Neuronal stem cell (in vitro differentiated cells): Measurements from ENCODE around the gene NAP1L4.

Source experiments
- DNase-seq: peaks from one replicate; pipeline ENCODE4 v3.0.0-alpha.2; 2013; ENCODE audit warnings: low spot score
- H2AFZ ChIP-seq: one replicate; pipeline ENCODE4 v1.6.1; 2013; ENCODE audit warnings: mild to moderate bottlenecking, low read length, inconsistent platforms
- H2AK5ac ChIP-seq: 2 replicates; pipeline ENCODE4 v1.6.1; 2013; ENCODE audit warnings: low read depth, mild to moderate bottlenecking, inconsistent platforms, low read length, moderate library complexity, mixed read lengths
- H2BK120ac ChIP-seq: 2 replicates; pipeline ENCODE4 v1.6.1; 2013; ENCODE audit warnings: low read depth, mild to moderate bottlenecking, inconsistent platforms, low read length, moderate library complexity, mixed read lengths
- H2BK12ac ChIP-seq: one replicate; pipeline ENCODE4 v1.6.1; 2013; ENCODE audit warnings: low read length, inconsistent platforms
- H2BK15ac ChIP-seq: 2 replicates; pipeline ENCODE4 v1.6.1; 2013; ENCODE audit warnings: mild to moderate bottlenecking, low read length, inconsistent platforms, mixed read lengths
- H2BK5ac ChIP-seq: one replicate; pipeline ENCODE4 v1.6.1; 2013; ENCODE audit warnings: inconsistent platforms, mild to moderate bottlenecking, low read length, moderate library complexity
- H3K14ac ChIP-seq: one replicate; pipeline ENCODE4 v1.6.1; 2013; ENCODE audit warnings: low read length, inconsistent platforms
- H3K18ac ChIP-seq: 2 replicates; pipeline ENCODE4 v1.6.1; 2013; ENCODE audit warnings: low read length, inconsistent platforms
- H3K23ac ChIP-seq: 2 replicates; pipeline ENCODE4 v1.6.1; 2013; ENCODE audit warnings: low read depth, mild to moderate bottlenecking, mixed read lengths, low read length, inconsistent platforms; ENCODE audit not compliant: poor library complexity
- H3K27ac ChIP-seq: replicated peaks from 3 replicates; pipeline ENCODE4 v1.5.1; 2013; ENCODE audit warnings: low read length, inconsistent platforms
- H3K27me3 ChIP-seq, 3 experiments: 2 replicates each; pipeline ENCODE4 v1.6.1; 2013; ENCODE audit warnings: low read length in 3 of 3, mild to moderate bottlenecking in 2 of 3, inconsistent platforms in 1 of 3, low read depth in 1 of 3, mixed read lengths in 1 of 3, moderate library complexity in 1 of 3; ENCODE audit not compliant: control insufficient read depth in 3 of 3, insufficient read depth in 3 of 3
- H3K36me3 ChIP-seq, 2 donors: replicated peaks in 1 of 2; 2 replicates each; pipeline ENCODE4 v1.6.1; 2013; ENCODE audit warnings: low read length in 2 of 2; ENCODE audit not compliant: control insufficient read depth in 2 of 2, insufficient read depth in 2 of 2
- H3K4ac ChIP-seq: 2 replicates; pipeline ENCODE4 v1.6.1; 2013; ENCODE audit warnings: inconsistent platforms, mild to moderate bottlenecking, low read length, moderate library complexity
- H3K4me1 ChIP-seq, 2 donors: 1 replicate in 1 of 2; 2 replicates in 1 of 2; pipeline ENCODE4 v1.6.1; 2013; ENCODE audit warnings: low read length in 2 of 2, low read depth in 1 of 2; ENCODE audit not compliant: control insufficient read depth in 2 of 2, insufficient read depth in 1 of 2
- H3K4me2 ChIP-seq: one replicate; pipeline ENCODE4 v1.6.1; 2013; ENCODE audit warnings: mild to moderate bottlenecking, low read length, inconsistent platforms; ENCODE audit not compliant: insufficient read depth, poor library complexity, severe bottlenecking
- H3K4me3 ChIP-seq, 2 donors: 2 replicates each; pipeline ENCODE4 v1.5.1; 2013; ENCODE audit warnings: low read length in 2 of 2, mild to moderate bottlenecking in 2 of 2, inconsistent platforms in 1 of 2, moderate library complexity in 1 of 2
- H3K79me1 ChIP-seq: one replicate; pipeline ENCODE4 v1.6.1; 2013; ENCODE audit warnings: low read depth, mild to moderate bottlenecking, inconsistent platforms, low read length, moderate library complexity
- H3K9ac ChIP-seq: one replicate; pipeline ENCODE4 v1.6.1; 2013; ENCODE audit warnings: mild to moderate bottlenecking, low read depth, low read length, inconsistent platforms; ENCODE audit not compliant: poor library complexity
- H3K9me3 ChIP-seq, 2 donors: replicated peaks in 1 of 2; 2 replicates each; pipeline versions ENCODE3 to v1.6.1; 2013; ENCODE audit warnings: low read length in 2 of 2, mild to moderate bottlenecking in 2 of 2, inconsistent platforms in 1 of 2, low read depth in 1 of 2, mixed read lengths in 1 of 2, moderate library complexity in 1 of 2; ENCODE audit not compliant: control insufficient read depth in 2 of 2, insufficient read depth in 1 of 2
- H4K8ac ChIP-seq: one replicate; pipeline ENCODE4 v1.6.1; 2013; ENCODE audit warnings: low read depth, mild to moderate bottlenecking, inconsistent platforms, low read length, moderate library complexity
- H4K91ac ChIP-seq: one replicate; pipeline ENCODE4 v1.6.1; 2013; ENCODE audit warnings: low read length, low read depth, mild to moderate bottlenecking, inconsistent platforms; ENCODE audit not compliant: poor library complexity
- WGBS, 2 donors: extraction: QIAGEN DNeasy Blood & Tissue Kit; methylation state at CpG; one replicate each; pipeline ENCODE4 v1.1.7; 2013; ENCODE audit warnings: missing lambda C conversion rate in 2 of 2, mixed read lengths in 1 of 2; ENCODE audit not compliant: insufficient read length in 2 of 2, insufficient replicate concordance in 1 of 2; ENCODE audit errors: extremely low coverage in 2 of 2; 5-methylcytosine and 5-hydroxymethylcytosine counted together

The NAP1L4 gene

GRCh38 chr11:2975594-2975993 is 16.5 kb downstream of the NAP1L4 start:
- no peak for DNase-seq
- no peak overlapping the region for H3K4me3 ChIP-seq
- WGBS, 2 donors: no CpG with 5 or more reads among the region's 4 CpGs
- no peaks in the 10 kb centered on the region for H3K9me3 ChIP-seq
- H3K79me1 ChIP-seq: no peaks in the 10 kb centered on the region
- no peak overlapping the region for H3K4ac ChIP-seq
- no peak overlapping the region for H2AK5ac ChIP-seq
- H3K4me1 ChIP-seq: no peaks in the 10 kb centered on the region
- no peak overlapping the region for H3K18ac ChIP-seq
- H2BK5ac ChIP-seq: no peak overlapping the region
- H2AFZ ChIP-seq: no peak overlapping the region
- no peak overlapping the region for H2BK12ac ChIP-seq
- no peak overlapping the region for H2BK15ac ChIP-seq
- peaks cover 39 to 100% of the 10 kb centered on the region in 2 donors for H3K36me3 ChIP-seq
- no peak overlapping the region for H2BK120ac ChIP-seq
- no peak overlapping the region for H3K9ac ChIP-seq
- H4K91ac ChIP-seq: no peak overlapping the region
- no peak overlapping the region for H3K27ac ChIP-seq
- H4K8ac ChIP-seq: no peak overlapping the region
- no peak overlapping the region for H3K4me2 ChIP-seq
- no peak overlapping the region for H3K14ac ChIP-seq
- no peak overlapping the region for H3K23ac ChIP-seq
- H3K27me3 ChIP-seq: no peaks in the 10 kb centered on the region

- WGBS, 2 donors: no CpG with 5 or more reads among the region's 3 CpGs
Measured at GRCh38 chr11:2974272-2974671, 17.9 kb downstream of the NAP1L4 start.

GRCh38 chr11:2968341-2968900 is 23.7 kb downstream of the NAP1L4 start:
- H4K8ac ChIP-seq: no peak overlapping the region
- no peak overlapping the region for H2BK5ac ChIP-seq
- H2BK12ac ChIP-seq: no peak overlapping the region
- WGBS, 2 donors: no CpG with 5 or more reads among the region's 6 CpGs
- no peak overlapping the region for H4K91ac ChIP-seq
- H3K79me1 ChIP-seq: peaks cover 11% of the 10 kb centered on the region
- no peak overlapping the region for H3K23ac ChIP-seq
- H3K9me3 ChIP-seq: no peaks in the 10 kb centered on the region
- no peak overlapping the region for H2BK15ac ChIP-seq
- H3K36me3 ChIP-seq: peaks cover 61 to 99% of the 10 kb centered on the region in 2 donors
- no peak for DNase-seq
- no peak overlapping the region for H2AK5ac ChIP-seq
- no peak overlapping the region for H3K4ac ChIP-seq
- no peaks in the 10 kb centered on the region for H3K27me3 ChIP-seq
- no peaks in the 10 kb centered on the region for H3K4me1 ChIP-seq
- H3K9ac ChIP-seq: no peak overlapping the region
- H3K18ac ChIP-seq: no peak overlapping the region
- H3K27ac ChIP-seq: no peak overlapping the region
- H2BK120ac ChIP-seq: no peak overlapping the region
- no peak overlapping the region for H2AFZ ChIP-seq
- H3K14ac ChIP-seq: no peak overlapping the region
- no peak overlapping the region for H3K4me3 ChIP-seq
- no peak overlapping the region for H3K4me2 ChIP-seq

More at GRCh38 chr11:2974272-2974671, 17.9 kb downstream of the NAP1L4 start:
- Histone ChIP-seq H3K27me3 (no peaks in the 10 kb centered on the region), H3K4ac (no peak overlapping the region), H2BK5ac (no peak overlapping the region), H2BK15ac (no peak overlapping the region), H2AFZ (no peak overlapping the region), H4K91ac (no peak overlapping the region), H3K4me3 (no peak overlapping the region), H3K9me3 (no peaks in the 10 kb centered on the region), H2AK5ac (no peak overlapping the region), H3K18ac (no peak overlapping the region), H3K36me3 (peaks cover 50 to 100% of the 10 kb centered on the region in 2 donors), H2BK120ac (no peak overlapping the region), H3K9ac (no peak overlapping the region), H4K8ac (no peak overlapping the region), H3K23ac (no peak overlapping the region), H3K4me1 (no peaks in the 10 kb centered on the region), H2BK12ac (no peak overlapping the region), H3K27ac (no peak overlapping the region), H3K79me1 (no peaks in the 10 kb centered on the region), H3K14ac (no peak overlapping the region), H3K4me2 (no peak overlapping the region)
- DNase-seq: no peak

- Histone ChIP-seq H3K4me3 (no peak overlapping the region), H4K91ac (no peak overlapping the region), H2BK5ac (no peak overlapping the region), H3K18ac (no peak overlapping the region), H2BK12ac (no peak overlapping the region), H3K9ac (no peak overlapping the region), H3K79me1 (peaks cover 16% of the 10 kb centered on the region), H3K27me3 (no peaks in the 10 kb centered on the region), H3K27ac (no peak overlapping the region), H3K23ac (no peak overlapping the region), H2BK120ac (no peak overlapping the region), H3K9me3 (no peaks in the 10 kb centered on the region), H2AK5ac (no peak overlapping the region), H3K4me2 (no peak overlapping the region), H3K14ac (no peak overlapping the region), H3K4ac (no peak overlapping the region), H3K4me1 (no peaks in the 10 kb centered on the region), H2AFZ (no peak overlapping the region), H3K36me3 (peaks cover 53 to 98% of the 10 kb centered on the region in 2 donors), H2BK15ac (no peak overlapping the region), H4K8ac (no peak overlapping the region)
- whole genome bisulfite sequencing, 2 donors: no CpG with 5 or more reads among the region's 4 CpGs
- no peak for DNase-seq
Measured at GRCh38 chr11:2964782-2965181, 27.3 kb downstream of the NAP1L4 start.
